SKM-1 (cell line): ENCODE data around the gene CABP2.

ENCODE experiments used
- DNase-seq: peaks from one replicate; lab custom pipeline; 2025; ENCODE audit not compliant: unreplicated experiment; lab: John Stamatoyannopoulos, UW

The CABP2 gene

GRCh38 chr11:67508486-67509121, 14.6 kb downstream of the CABP2 start:
- DNase-seq = peak; percentile 91

GRCh38 chr11:67507864-67508485, 15.3 kb downstream of the CABP2 start, which contains the start of gene CDK2AP2:
Gene CDK2AP2, minus strand, starts transcription at chr11:67508162. Its CDS starts 80 bp downstream, at chr11:67508082.
- DNase-seq = peak; percentile 93

GRCh38 chr11:67507242-67507863, 15.9 kb downstream of the CABP2 start:
- no peak for DNase-seq

- DNase-seq = no peak
Measured at GRCh38 chr11:67506426-67507051, 16.7 kb downstream of the CABP2 start.

- peak; percentile 56 for DNase-seq
Measured at GRCh38 chr11:67505605-67506396, 17.4 kb downstream of the CABP2 start.

- peak; percentile 10 for DNase-seq
Measured at GRCh38 chr11:67504950-67505581, 18.2 kb downstream of the CABP2 start, which contains the start of gene PITPNM1. Gene PITPNM1, minus strand, starts transcription at chr11:67505363. Its CDS starts 1,183 bp downstream, at chr11:67504180.

GRCh38 chr11:67504005-67504949, 19.0 kb downstream of the CABP2 start:
- DNase-seq = no peak

- no peak for DNase-seq
Measured at GRCh38 chr11:67503119-67504004, 19.9 kb downstream of the CABP2 start.

- no peak for DNase-seq
Measured at GRCh38 chr11:67502328-67502979, 20.8 kb downstream of the CABP2 start.

GRCh38 chr11:67501854-67502253, 21.4 kb downstream of the CABP2 start:
- DNase-seq = no peak

GRCh38 chr11:67500831-67501715, 22.2 kb downstream of the CABP2 start:
- peak; percentile 71 for DNase-seq

GRCh38 chr11:67500484-67500821, 22.8 kb downstream of the CABP2 start:
- no peak for DNase-seq

GRCh38 chr11:67499808-67500483, 23.3 kb downstream of the CABP2 start:
- DNase-seq = no peak

GRCh38 chr11:67498544-67498972, 24.7 kb downstream of the CABP2 start:
- DNase-seq = no peak

GRCh38 chr11:67497656-67498291, 25.5 kb downstream of the CABP2 start:
- no peak for DNase-seq

GRCh38 chr11:67496113-67496512, 27.1 kb downstream of the CABP2 start:
- DNase-seq = no peak
